HG03558 (cell line): Measurements from ENCODE around the gene KLHL17.

ENCODE experiments used
- ATAC-seq: cut with Tn5 transposase; IDR thresholded peaks from one replicate; pipeline ENCODE4 v1.9.1; 2021; ENCODE audit warnings: moderate number of reproducible peaks; ENCODE audit not compliant: unreplicated experiment; ENCODE audit errors: extremely low read depth

The KLHL17 gene

DNA sequence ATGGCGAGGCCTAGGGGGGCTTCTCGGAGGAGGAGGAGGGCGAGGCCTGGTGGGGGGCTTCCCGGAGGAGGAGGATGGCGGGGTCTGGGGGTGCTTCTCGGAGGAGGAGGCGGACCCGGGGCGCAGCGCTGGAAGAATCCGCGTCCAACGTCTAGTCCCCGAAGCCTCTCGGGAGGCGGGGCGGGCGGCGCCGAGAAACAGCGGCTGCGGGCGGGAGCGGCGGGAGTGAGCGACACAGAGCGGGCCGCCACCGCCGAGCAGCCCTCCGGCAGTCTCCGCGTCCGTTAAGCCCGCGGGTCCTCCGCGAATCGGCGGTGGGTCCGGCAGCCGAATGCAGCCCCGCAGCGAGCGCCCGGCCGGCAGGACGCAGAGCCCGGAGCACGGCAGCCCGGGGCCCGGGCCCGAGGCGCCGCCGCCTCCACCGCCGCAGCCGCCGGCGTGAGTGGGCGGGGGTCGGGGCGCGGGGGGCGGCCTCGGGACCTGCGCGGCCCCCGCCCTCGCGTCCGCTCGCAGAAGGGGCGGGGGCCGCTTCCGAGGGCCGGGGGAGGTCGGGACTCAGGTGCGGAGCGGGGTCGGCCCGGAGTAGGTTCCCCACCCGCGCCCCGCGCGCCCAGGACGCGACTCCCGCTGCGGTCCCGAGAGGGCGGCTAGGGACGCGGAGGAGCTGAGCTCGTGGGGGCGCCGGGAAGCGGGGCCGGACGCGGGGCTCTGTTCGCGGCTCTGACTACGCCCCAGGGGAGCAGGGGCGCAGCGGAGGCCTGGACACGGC, at the start of gene KLHL17:
Gene KLHL17, plus strand, starts transcription at position 222 of the 769 bp plus-strand sequence. Its CDS starts 110 bp downstream, at position 332.
- no peak for ATAC-seq

DNA sequence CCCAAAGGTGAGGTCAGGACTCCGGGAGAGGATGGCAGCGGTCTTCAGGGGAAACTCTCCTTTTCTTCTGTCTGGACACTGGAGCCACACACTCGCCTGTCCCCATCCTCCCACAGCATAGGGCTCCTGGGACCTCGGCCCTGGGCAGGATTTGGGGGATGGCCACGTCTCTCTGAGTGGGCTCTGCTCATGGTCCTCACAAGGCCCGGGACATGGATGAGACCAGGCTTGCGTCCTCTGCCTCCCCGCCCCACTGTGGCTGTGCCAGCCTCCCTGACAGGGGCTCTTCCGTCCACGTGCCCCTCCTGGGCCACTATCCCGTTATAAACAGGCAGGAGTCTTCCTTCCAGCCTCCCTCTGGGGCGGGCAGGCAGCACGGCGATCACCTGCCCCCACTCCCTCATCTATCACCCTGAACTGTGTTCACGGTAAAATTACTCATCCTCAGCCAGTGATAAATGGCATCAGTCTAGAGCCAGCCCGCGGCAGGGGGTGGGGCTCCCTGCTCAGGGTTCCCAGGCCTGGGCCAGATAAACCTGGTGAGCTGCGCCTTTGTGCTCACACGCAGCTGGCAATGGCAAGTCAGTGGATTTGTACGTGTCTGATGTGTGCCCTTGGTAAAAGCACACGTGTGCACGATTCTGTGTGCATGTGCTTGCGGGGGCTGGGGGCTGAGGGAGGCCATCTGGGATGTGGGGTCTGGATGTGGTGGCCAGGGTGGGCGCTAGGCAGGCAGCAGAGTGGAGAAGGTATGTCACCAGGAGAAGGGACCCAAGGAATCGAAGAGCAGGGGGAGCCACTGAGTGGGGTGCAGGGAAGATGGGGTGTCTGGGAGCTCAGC, 49.3 kb upstream of the KLHL17 start:
- ATAC-seq: no peak

DNA sequence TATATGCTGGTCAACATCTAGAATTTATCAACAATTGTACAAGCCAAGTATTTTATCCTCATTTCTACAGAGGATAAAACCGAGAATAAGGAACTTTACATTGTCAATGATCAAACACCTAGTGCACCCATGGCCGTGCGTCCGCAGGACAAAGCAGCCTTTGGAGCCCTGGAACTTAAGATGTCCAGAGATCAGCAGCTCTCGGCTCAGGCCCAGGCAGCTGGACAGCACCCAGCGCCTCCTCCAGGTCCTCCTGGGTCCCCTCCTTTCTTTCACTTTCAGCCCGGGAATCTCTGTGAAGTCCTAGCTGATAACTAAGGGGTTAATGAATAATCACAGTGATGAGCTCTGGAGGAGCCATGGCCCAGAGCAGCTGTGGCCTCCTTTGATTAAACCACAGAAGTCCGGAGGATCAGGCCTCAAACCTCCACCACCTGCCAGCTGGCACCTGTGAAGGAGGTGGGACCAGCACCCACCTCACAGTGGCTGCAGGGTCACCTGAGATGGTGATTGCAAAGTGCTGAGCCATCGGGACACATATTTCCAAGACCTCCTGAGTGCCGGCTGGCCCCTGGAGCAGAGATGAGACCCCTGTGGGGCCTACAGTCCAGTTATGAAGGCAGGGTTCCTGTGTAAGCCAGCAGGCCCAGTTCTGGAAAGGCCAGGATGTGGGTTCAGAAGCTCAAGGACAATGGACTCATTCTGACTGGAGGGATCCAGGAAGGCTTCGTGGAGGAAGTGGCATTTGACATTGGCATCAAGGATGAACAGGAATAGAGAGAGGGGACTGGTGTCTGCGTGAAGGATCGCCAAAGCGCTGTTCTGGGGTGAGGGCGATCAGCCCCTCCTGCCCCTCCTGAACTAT, 48.3 kb upstream of the KLHL17 start:
- ATAC-seq: no peak

DNA sequence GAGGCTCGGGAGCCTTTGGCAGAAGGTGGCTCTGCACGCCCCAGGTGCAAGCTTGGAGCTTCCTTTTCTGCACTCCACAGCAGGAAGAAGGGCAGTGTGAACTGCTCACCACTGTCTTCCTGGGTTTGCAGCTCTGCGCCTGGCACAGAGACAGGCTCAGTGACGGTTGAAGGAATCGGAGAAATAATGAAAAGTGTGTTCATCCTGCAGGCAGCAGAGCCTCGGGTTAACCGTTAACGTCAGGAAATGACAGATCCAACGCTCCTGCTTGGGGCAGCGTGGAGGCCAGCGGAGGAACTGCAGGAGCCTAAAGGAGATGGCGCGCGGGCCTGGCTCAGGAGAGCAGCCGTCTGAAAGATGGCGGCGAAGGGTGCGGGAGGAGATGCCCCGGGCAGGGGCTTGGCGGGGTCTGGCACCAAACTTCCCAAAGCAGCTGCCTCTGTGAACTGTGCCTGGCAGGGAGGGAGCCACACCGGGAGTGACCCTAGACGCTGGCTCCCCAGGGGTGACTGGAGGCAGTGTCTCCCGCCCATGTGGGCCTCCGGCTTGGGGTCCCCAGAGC, 47.6 kb upstream of the KLHL17 start:
- ATAC-seq: no peak

DNA sequence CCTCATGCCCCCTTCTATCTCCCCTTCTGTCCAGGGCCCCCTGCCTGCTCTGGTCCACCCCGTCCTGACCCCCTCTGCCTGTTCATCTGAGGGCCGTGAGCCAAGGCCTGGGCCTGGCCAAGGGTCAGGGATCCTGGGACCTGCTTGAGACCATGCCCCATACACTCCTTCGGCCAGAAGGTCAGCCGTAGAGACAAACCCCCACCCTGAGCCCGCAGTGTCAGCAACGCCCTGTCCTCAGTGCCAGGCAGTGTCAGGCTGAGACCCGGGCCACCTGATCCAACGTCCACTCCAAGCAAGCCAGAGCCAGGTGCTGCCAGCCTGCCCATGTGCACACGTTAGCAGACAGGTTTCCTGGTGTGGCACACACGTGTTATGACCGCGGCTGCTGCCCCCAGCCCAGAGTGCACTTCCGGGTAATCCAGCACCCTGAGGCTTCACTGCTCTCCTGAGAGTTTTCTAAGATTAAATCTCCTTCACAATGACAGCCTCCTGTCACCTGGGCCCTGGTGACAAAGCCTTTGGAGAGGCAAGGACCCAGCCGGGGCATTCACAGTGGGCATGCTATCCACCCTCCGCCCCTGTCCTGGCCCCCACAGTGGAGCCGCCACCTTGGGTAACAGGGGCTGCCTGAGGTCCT, 46.8 kb upstream of the KLHL17 start:
- no peak for ATAC-seq

DNA sequence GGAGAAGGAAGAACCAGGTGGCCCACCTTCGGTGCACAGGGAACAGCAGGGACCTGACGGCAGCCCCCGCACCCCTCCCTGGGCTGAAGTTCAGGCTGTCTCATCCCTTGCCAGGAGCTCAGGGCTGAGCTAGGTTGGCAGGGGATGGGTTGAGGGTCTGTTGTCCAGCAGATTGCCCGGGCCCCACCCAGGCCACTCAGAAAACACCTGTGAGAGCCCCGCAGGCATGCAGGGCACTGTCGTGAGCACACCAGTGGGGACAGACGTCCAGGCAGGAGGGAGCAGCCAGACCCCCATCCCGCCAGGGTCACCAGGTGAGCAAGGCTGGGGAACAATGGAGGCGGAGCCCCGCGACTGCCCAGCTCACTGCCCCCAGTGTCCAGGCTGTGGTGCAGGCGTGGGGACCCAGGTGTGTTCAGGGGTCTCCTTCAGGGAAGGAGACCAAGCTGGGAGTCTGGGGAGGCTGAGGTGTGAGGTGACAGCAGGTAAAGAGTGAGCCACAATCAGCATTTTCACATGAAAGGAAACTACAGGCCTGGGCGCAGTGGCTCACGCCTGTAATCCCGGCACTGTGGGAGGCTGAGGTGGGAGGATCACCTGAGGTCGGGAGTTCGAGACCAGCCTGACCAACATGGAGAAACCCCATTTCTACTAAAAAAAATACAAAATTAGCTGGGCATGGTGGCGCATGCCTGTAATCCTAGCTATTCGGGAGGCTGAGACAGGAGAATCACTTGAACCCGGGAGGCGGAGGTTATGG, 46.1 kb upstream of the KLHL17 start:
- ATAC-seq: no peak

DNA sequence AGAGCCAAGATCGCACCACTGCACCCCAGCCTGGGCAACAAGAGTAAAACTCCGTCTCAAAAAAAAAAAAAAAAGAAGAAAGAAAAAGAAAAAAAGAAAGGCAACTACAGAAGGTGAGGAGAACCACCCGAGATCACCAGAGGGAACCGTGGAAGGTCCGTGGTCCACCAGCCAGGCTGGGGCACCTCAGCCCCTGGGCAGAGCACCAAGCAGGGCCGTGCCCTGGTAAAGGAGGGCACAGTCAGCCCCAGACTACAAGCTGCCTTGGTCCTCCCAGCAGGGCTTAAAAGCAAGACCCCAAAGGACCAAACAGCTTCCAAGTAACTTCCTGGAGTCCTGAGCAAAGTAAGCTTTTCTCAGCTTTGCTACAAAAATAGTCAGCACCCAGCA, 45.5 kb upstream of the KLHL17 start:
- ATAC-seq: no peak

DNA sequence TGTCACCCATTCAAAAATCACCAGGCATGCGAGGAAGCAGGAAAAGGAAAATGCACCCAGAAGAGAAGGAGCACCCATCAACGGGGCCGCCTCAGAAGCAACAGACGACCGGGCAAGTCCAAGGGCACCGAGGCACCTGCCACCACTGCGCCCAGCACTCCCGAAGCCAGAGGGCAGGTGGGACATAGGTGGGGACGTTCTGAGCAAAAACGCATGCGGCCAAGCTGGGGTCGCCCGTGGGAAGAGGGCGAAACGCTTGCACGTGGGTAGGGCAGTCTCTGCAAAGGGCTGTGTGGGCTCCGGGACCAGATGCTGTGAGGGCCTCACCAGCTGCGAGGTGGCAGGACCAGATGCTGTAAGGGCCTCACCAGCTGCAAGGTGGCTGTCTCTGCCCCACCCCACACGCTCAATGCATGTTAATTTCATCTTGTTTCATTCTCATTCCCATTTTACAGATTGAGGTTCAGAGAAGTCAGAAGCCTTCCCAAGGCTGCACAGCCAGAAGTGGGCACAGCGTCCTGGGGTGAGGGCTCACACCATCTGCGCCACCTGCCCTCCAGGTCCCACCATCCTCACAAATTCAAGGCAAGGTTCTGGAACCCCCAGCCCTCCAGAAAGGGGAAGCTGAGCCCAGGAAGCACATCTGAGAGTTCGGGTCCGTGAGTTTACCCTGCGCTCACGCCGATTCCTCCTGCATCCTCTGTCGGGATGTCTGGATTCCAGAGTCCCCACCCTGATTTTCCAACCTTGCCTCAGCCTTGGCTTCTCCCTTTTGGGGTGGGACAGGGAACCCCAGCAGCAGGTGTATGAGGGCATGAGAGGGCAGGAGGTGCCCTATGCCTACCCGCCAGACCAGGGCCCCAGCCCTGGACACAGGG, 44.9 kb upstream of the KLHL17 start:
- no peak for ATAC-seq

DNA sequence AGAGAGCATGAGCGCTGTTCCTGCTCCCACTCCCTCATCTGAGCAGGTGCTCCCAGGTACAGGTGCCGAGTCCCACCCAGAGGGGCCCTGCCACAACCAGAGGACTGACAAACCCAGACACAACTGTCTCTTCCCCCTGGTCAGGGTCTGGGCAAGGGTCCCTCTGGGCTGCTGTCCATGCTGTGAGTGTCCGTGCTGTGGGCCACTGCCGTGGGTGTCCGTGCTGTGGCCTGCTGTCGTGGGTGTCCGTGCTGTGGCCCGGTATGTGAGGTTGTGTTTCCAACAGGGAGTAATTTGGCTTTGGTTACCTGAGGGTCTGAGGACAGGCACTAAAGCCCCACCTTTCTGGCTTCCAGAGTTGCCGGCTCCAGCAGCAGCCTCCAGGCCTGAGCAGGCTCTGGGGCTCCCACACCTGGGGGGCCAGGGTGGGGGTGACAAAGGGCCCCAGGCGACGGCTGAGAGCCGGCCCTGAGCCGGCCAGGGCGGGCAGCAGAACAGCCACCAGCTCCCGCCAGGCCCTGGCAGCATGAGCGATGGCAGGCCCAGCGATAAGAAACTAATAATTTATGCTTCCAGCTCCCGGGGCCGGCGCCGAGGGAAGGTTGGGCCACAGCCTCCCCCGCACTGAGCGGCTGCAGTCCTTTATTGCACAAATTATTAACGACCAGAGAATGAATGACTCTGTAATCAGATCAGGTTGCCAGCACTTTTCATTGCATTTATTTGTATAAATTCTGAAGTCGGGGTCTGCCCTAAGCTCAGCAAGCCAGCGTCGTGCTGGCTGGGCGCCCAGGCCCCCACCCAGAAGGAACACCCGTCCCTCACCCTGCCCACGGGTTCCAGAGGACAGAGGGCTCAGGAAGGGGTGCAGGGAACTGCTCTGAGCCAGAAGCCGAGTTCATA, 44.0 kb upstream of the KLHL17 start:
- ATAC-seq: no peak

DNA sequence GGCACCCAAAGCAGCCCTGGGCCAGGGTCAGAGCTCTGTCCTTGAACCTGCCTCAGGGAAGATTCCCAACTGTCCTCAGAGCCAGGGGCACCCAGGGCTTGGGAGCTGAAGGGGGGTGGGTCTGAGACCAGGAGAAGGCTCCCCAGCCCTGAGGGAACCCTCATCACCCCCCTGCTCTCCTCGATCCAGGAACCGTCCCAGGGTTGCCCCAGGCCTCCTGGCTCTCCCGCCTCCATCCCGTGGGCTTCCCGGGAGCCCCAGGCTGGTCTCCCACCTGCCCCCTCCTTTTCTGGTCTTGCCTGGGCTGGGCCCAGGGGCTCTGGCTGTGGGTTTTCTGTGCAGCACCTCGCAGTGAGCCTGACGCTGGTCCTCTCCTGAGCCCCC, 43.3 kb upstream of the KLHL17 start:
- ATAC-seq: no peak

DNA sequence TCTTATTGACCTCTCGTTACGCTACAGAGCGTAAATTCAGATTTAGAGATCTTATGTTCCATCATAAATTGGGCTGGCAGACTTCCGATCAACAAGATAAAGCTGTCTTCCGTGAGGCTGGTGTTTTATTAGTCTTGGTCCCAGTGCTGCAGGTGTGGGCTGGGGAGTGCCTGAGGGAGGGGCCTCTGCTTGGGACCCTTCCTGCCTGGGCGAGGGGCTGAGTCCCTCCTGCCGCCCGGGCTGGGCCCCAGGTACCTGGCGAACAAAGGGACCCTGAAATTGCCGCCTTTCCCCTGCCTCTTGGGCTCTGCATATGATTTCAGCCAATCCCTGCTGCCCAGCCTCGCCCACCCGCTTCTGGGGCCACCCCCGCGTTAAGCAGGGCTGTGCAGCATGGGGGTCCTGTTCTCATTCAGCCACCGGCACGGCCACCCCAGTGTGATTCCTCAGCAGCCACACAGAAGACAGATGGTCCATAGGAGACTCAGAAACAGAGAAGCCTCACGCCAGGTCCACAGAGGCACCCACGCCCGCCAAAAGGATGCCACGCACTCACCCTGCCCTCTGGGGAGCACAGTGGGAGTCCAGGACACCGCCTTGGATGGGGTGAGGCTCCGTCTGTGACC, 42.8 kb upstream of the KLHL17 start:
- no peak for ATAC-seq

DNA sequence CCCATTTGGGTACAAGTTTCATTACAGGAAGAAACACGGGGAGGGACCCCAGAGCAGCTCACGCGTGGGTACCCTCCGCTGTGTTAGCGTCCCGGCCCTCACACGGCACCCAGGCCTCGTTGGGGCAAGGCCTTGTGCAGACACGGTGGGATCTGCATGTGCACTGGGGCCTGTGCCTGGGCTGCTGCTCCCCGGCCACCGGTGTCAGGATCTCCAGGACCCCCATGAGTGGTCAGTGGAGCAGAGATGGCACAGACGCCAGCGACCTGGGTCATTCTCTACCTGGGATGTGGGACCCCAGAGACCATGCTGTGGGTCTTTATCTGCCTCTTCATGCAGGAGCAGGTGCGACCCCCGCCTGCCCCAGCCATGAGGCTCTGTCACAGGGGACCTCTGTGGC, 42.0 kb upstream of the KLHL17 start:
- no peak for ATAC-seq

DNA sequence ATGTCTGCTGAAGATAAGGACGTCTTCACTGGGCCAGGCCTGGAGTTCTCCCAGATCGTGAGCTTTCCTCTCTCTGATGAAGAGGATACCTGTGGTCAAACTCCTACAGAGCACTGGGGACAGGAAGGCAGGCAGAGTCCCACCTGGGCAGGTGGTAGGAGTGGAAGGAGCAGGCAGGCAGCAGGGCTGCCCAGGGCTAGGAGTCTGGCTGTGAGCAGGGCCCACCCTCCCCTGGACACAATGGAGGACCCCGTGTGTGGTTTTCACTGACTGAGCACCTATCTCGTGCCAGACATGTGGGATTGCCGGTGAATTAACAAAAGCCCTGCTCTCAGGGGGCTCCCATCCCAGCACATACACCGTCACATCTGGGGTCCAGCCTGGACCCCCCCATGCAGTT, 41.5 kb upstream of the KLHL17 start:
- ATAC-seq: no peak

DNA sequence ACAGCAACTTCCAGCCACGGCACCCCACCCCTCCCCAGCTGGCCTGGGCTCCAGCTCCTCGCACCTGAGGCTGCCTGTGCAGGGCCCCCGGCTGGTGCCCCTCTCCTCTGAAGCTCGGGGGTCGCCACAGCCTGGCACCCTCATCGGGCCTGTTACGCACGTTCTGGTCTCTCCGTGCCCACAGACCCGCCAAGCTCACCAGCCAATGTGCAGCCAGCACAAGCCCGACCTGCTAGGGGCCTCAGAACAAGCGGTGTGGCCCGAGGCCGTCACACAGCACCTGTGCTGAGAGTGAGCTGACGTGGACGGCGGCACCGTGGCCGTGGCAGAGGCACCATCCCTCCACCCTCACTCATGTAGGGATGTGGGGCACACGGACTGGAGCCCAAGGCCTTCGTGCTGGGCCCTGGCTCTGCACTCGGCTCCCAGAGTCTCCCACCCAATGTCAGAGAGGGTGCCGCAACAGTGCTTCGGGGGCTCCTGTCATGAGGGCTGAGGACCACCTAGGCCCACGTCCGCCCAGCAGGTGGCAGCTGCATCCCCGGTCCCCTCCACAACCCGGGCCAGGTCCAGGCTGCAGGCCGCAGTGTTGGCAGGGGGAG, 41.0 kb upstream of the KLHL17 start:
- no peak for ATAC-seq

DNA sequence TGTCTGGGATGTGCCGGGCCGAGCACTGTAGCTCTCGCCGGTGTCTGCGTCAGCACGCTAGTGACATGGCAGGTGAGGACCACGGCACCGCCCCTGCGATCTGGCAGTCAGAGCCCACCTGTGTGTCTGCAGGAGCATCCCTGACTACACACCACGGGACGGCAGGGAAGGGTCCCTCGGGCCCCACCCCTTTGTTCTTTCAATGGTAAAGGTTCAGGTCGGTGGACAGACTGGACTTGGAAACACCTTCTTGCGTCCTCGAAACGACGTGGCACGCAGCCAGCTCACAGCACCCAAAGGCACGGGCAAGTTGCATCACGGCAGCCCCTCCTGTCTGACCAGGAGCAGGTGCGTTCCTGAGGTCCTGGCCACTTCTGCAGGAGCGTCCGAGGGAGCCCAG, 40.4 kb upstream of the KLHL17 start:
- no peak for ATAC-seq

DNA sequence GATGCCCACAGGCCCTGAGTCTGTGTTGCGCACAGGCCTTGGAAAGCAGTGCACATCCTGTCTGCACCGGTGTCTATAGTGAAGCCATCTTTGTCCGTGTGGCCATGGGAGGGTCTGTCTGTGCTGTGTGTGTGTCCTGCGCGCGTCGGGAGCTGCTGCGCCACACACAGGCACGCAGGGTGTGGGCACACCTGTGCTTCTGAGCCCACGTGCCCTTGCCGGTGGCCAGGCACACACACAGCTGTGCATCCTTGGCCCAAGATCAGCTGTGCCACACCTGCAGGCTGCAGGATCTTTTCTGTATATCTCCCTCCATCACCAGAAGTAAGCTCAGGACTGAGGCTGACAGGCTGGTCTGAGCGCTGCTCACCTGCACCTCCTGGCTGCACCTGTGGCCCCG, 39.9 kb upstream of the KLHL17 start:
- no peak for ATAC-seq
